GM21515 (cell line): Measurements from ENCODE around the gene AIPL1.

Experiments
- ATAC-seq: cut with Tn5 transposase; IDR thresholded peaks from one replicate; pipeline ENCODE4 v1.9.1; 2021; ENCODE audit not compliant: unreplicated experiment

The AIPL1 gene

GRCh38 chr17:6468051-6468790 lies 33.3 kb upstream of the AIPL1 start:
- ATAC-seq, result no peak

DNA sequence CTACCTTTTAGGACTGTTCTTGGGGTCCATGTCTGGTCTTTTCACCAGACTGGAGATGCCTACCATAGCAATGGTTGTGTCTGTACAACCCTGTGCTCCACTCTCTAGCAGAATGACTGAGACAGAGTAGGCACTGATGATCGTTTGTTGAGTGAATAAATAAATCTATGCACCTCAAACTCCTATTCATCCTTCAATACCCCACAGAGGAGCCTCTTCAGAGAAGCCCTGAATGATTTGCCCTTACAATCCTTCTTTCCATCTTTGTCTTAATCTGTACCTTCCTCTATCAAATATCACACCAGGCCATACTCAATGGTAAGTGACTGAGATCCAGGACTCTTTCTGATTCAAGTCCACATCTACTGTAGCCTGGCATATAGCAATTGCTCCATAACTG lies 32.6 kb upstream of the AIPL1 start:
- no peak for ATAC-seq

GRCh38 chr17:6465206-6466003 lies 30.5 kb upstream of the AIPL1 start:
- ATAC-seq, result no peak

GRCh38 chr17:6464446-6465041 lies 29.6 kb upstream of the AIPL1 start:
- ATAC-seq, result no peak

DNA sequence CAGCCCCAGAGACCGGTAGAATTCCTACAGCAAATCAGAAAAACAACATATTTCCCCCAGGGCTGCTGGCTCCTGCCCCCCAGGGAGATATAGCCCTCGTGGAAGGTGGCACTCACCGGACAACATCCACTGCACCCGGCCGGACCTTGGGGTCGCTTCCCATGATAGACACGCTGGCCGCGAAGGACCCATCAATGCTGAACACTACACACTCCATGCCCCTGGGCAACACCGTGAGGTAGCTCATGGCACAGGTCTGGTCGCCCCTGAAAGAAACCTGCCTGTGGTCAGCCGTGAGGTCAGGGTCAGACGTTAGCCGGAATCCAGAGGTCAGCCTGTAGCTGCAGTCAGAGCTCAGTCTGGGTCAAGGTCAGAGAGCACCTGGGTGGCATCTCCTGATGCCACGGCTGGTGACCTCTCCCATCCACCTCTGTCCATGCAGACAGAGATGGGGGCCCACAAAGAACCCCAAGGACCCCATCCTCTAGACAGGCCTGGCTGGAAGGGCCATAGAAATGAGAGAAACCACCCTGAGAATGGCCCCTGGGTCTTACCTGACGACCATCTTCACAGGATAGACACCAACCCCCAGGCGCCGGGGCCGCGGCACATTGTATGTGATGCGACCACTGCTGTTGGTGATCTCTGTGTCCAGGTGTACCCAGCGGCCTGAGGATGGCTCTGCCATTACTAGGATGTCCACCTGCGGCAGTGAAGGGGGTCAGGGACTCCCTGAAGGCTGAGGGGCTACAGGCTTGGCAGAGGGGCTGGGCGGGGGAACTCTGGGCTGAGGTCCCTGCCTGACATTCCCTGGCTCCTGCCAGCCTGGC lies 28.9 kb upstream of the AIPL1 start:
- no peak for ATAC-seq

- no peak for ATAC-seq
These were observed 27.8 kb upstream of the AIPL1 start for GRCh38 chr17:6462692-6463091.

DNA sequence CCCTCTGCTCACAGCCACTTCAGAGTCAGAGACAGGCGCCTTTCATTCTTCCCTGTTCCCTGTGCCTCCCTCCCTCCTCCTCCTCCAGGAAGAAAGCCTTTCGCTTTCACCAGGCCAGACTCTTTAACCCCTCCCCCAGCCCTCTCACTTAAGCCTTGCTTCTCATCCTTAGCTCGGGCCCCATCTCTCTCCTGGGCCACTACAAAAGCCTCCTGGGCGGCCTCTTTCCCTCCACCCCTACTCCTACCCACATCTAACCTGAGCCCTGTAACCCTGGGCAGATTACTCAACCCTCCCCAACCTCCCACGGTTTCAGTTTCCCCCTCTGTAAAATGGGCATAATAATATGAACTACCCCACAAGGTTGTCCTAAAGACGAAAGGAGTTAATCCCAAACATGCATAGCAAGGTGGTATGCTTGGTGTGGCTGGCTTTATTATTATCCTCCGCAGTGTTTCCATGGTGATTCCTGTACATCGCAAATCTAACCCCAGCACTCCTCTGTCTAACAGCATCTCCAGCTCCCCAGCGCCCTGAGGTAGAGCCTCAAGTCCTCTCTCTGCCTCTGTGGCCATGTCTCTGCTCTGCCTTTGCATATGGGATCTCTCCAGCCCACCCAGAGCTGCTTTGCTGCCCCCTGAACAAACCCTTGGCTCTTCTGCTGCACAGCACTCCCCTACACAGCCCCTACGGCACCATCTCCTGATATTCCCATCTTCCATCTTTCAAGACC lies 27.0 kb upstream of the AIPL1 start:
- no peak for ATAC-seq

DNA sequence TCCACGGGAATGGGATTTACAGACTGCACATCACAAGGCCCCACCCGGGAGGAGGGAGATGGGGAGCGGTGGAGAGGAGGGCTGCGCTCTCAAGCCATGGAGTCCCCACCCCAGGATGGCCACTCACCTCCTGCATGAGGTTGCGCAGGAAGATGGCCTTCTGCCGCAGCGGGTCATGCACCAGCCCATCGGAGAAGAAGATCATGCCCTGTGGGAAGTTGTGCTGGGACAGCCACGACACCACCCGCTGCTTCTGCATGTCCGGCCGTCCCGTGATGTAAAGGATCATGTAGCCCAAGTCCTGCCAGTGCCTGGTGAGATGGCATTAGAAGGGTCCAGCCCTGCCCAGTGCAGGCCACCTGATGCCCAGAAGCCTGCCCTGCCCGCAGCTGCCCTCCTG lies 26.3 kb upstream of the AIPL1 start:
- ATAC-seq, result no peak

DNA sequence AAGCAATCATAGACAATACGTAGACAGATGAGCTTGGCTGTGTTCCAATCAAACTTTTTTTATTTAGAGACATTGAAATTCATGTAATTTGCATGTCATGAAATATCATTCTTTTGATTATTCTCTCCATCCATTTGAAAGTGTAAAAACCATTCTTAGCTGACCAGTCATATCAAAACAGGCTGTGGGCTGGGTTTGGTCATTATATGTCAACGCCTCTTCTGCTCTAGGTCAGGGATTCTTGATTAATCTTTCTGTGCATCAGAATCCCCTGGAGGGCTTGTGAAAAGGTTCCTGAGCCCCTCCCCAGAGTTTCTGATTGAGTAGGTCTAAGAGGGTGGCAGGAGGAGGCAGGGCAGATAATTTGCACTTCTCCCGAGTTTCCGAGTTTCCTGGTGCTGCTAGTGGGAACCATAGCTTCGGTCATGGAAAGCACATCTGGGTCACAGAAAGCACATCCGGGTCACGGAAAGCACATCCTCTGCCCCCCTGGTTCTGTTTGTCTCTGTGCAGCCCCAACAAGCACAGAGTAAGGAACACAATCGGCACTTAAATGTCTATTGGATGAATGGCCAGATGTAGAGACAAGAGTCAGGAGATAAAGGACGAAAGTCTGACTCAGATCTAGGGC lies 25.7 kb upstream of the AIPL1 start:
- no peak for ATAC-seq

GRCh38 chr17:6458460-6458950 lies 23.6 kb upstream of the AIPL1 start:
- no peak for ATAC-seq

- no peak for ATAC-seq
These were observed 23.0 kb upstream of the AIPL1 start for GRCh38 chr17:6457688-6458459.

GRCh38 chr17:6456914-6457687 lies 22.2 kb upstream of the AIPL1 start:
- ATAC-seq, result no peak

DNA sequence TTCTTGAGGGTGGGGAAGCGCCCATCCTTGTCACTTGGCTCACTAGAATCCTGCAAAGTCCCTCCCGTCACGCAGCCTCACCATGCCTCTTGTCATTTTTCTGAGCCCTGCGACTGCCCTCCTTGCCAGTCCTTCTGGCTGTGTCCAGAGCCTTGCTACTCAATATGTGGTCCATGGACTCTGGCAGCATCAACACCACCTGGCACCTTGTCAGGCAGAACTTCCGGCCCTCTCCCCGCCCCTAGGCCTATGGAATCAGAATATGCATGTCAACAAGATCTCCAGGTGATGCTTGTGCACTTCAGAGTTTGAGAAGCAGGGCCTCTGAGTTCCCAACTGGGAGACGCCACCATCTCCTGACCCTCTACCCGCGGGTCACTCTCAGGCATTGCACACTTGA lies 21.4 kb upstream of the AIPL1 start:
- no peak for ATAC-seq

DNA sequence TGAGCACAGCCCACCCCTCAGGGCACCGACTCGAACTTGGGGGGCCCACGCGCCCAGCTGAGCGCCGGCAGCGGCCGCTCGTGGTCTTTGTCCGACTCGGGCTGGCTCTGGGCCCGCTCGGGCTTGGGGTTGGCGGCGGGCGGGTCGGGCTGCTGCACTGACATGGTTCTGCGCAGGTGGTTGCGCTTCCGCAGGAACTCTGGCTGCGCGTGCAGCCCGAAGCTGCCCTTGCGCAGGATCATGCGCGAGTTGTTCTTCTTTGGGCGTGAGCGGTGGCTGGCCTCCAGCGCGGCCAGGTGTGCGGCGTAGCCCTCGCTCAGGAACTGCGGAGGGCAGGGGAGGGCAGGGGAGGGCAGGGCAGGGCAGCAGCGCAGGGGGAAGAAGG lies 20.4 kb upstream of the AIPL1 start:
- no peak for ATAC-seq

DNA sequence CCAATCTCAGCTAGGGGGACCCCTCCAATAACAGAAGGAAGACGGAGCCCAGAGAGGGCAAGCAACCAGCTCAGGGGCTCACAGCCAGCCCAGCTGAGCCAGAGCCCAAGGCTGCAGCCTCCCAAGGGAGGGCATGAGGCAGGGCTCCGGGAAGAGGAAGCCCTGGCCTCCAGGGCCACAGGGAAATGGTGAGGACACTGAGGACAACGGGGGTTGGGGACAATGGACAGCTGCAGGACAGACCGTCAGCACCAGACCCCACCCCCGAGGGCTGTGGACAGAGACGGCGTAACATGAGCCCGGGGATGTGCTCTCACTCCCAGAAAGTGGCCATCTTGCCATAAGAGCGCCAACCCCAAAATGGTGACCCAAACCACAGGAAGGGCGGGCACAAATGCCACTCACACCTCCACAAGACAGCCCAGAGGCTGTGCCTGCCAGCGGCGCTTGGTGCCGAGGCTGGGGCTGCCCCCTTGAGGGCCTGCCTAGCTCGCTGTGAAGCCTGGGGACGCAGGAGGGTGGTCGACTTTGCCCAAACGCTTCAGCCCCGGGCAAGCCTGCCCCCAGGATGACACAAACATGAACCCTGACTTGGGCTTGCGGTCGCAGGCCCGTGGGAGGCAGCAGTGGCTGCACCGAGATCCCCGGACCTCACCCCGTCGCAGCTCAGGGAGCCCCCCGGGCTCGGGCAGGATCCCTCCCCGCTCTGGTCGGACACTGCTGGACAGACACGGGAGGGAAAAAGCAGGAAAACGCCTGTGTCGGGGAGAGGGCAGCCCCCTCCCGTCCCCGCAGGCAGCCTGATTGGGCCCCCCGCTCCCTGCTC lies 19.8 kb upstream of the AIPL1 start:
- no peak for ATAC-seq

DNA sequence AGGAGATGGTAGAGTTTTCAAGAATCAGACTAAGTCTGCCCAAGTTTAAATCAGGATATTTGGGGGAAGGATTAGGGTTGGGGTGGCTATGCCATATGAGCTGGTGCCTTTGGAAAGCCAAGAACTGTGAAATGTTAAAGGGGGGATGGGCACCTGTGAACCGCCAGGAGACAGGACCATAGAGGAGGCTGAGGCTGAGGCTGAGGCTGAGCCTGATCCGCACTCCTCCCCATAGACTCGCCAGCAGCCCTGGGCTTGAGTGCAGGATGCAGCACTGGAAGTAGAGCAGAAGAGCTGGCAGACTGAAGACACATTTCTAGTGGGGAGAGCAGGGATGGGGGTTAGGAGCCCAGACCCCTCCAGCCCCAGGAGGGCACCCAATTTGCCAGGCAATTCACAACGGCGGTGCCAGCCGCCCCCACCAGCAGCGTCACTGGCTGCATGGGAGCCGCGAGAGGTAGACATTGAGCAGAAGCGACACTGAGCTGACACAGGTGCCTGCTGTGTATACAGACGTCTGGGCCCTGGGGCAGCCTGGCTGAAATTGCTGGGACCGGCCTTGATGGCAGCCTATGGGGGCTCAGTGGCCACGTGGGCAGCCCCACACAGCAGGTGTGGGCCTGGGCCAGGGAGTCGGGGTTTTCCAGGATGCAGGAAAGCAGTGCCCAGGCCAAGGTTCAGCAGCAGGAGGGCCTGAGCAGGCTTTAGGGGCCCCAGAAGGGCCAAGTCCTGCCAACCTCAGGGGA lies 18.5 kb upstream of the AIPL1 start:
- ATAC-seq, result no peak
